Amygdala (tissue), 56 donors: ENCODE data around the gene SETD1A.

ENCODE experiments used
- DNase-seq, 56 donors: peaks; one replicate each; lab custom pipeline; 2025; lab: John Stamatoyannopoulos, UW

The SETD1A gene

GRCh38 chr16:30957456-30958174, at the start of gene SETD1A:
Gene SETD1A, plus strand, starts transcription at chr16:30957754. Its CDS starts 978 bp downstream, at chr16:30958732.
- DNase-seq: peak; percentile 76 to 97 (median 93)

- no peak for DNase-seq
Observed at GRCh38 chr16:30910427-30911029, 47.0 kb upstream of the SETD1A start.

- no peak for DNase-seq
Observed at GRCh38 chr16:30912794-30913412, 44.7 kb upstream of the SETD1A start.

GRCh38 chr16:30914830-30915229, 42.7 kb upstream of the SETD1A start:
- DNase-seq: no peak

GRCh38 chr16:30918614-30919013, 38.9 kb upstream of the SETD1A start:
- no peak for DNase-seq

- no peak for DNase-seq
Observed at GRCh38 chr16:30920891-30921290, 36.7 kb upstream of the SETD1A start.

- DNase-seq: no peak
Observed at GRCh38 chr16:30921459-30921747, 36.2 kb upstream of the SETD1A start.

GRCh38 chr16:30921748-30922419, 35.7 kb upstream of the SETD1A start:
- DNase-seq: peak in 55 of 56 donors; percentile 13 to 96 (median 77)

- peak; percentile 92 to 100 (median 100) for DNase-seq
Observed at GRCh38 chr16:30922420-30922959, 35.1 kb upstream of the SETD1A start.

- DNase-seq: peak; percentile 88 to 100 (median 99)
Observed at GRCh38 chr16:30922960-30923535, 34.5 kb upstream of the SETD1A start.

GRCh38 chr16:30923554-30924075, 33.9 kb upstream of the SETD1A start, which contains the start of gene FBXL19:
Gene FBXL19, plus strand, starts transcription at chr16:30923572. Its CDS starts 2,183 bp downstream, at chr16:30925755.
- DNase-seq: peak in 1 of 56 donors; percentile 63

- peak in 2 of 56 donors; percentile 60 to 63 for DNase-seq
Observed at GRCh38 chr16:30924076-30924912, 33.3 kb upstream of the SETD1A start.

GRCh38 chr16:30924913-30925631, 32.5 kb upstream of the SETD1A start:
- no peak for DNase-seq

GRCh38 chr16:30925632-30925987, 31.9 kb upstream of the SETD1A start:
- DNase-seq: no peak

- DNase-seq: no peak
Observed at GRCh38 chr16:30925995-30926811, 31.4 kb upstream of the SETD1A start.

GRCh38 chr16:30926937-30927788, 30.4 kb upstream of the SETD1A start:
- DNase-seq: no peak
